ENCODE results near the gene RCCD1.

DNA sequence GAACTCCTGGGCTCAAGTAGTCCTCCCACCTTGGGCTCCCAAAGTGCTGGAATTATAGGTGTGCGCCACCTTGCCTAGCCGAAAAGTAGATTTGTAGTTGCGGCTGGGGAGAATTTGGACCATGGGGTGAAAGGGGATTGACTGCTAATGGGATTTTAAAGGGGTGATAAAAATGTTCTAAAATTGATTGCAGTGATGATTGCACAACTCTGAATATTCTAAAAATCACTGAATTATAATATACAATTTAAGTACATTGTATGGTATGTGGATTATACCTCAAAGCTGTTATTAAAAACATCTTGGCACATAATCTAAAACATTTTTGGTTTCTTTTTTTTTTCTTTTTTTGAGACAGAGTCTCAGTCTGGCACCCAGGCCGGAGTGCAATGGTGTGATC lies 35.8 kb downstream of the RCCD1 start:
- TF ChIP-seq CTCF (IDR thresholded peaks at IDR 0.05; ENCODE audit: low read depth, low read length, poor library complexity, severe bottlenecking) (no peak), EZH2phosphoT487 (IDR thresholded peaks at IDR 0.05; ENCODE audit: borderline replicate concordance, low read length) (no peak)

All from DOHH2 (cell line).